Effector memory CD4-positive, alpha-beta T cell (primary cell): Measurements from ENCODE around the gene PAXX.

Experiments used
- DNase-seq, 3 donors: peaks; one replicate each; pipeline ENCODE4 v3.0.0-alpha.2; 2020
- H3K27ac ChIP-seq: 2 replicates; pipeline ENCODE4 v1.7.0; 2013; ENCODE audit warnings: mild to moderate bottlenecking, low read length, moderate library complexity; ENCODE audit not compliant: insufficient read depth, poor library complexity, severe bottlenecking
- H3K27me3 ChIP-seq: replicated peaks from 2 replicates; pipeline ENCODE4 v1.7.0; 2013; ENCODE audit warnings: mild to moderate bottlenecking, low read length; ENCODE audit not compliant: insufficient read depth, control insufficient read depth, poor library complexity, severe bottlenecking
- H3K36me3 ChIP-seq: 2 replicates; pipeline ENCODE4 v1.7.0; 2013; ENCODE audit warnings: mild to moderate bottlenecking, low read length, moderate library complexity; ENCODE audit not compliant: control insufficient read depth, insufficient read depth
- H3K4me1 ChIP-seq: 2 replicates; pipeline ENCODE4 v1.7.0; 2013; ENCODE audit warnings: low read length, mild to moderate bottlenecking; ENCODE audit not compliant: control insufficient read depth, insufficient read depth, poor library complexity, severe bottlenecking
- H3K4me3 ChIP-seq: 2 replicates; pipeline ENCODE4 v1.7.0; 2013; ENCODE audit warnings: low read length, low read depth, mild to moderate bottlenecking; ENCODE audit not compliant: insufficient read depth, poor library complexity, severe bottlenecking
- H3K9me3 ChIP-seq: 2 replicates; pipeline ENCODE4 v1.7.0; 2013; ENCODE audit warnings: mild to moderate bottlenecking, low read length, moderate library complexity; ENCODE audit not compliant: control insufficient read depth

Gene PAXX

DNA sequence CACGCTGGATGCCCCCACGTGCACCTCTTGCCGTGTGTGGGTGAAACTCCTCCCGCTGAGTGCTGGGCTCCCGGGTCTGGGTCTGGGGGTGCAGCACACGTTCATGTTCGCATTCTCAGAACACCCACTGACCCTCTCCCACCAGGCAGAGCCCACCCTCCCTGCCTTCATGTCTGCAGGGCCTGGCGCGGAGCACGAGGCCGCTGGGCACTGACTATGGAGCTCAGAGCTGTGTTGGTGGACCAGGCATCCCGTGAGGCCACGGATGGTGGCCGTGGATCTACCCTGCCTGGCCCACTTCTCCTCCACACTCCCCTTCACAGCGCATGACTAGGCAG is 31.3 kb upstream of the PAXX start:
- Histone ChIP-seq H3K4me3 (no peak overlapping the region), H3K27me3 (no peaks in the 10 kb centered on the region), H3K9me3 (no peaks in the 10 kb centered on the region), H3K36me3 (no peaks in the 10 kb centered on the region), H3K27ac (no peak overlapping the region), H3K4me1 (peaks cover 56% of the 10 kb centered on the region)
- no peak for DNase-seq

GRCh38 chr9:136961279-136962065 is 30.8 kb upstream of the PAXX start:
- Histone ChIP-seq H3K4me1 (peaks cover 61% of the 10 kb centered on the region), H3K27ac (no peak overlapping the region), H3K27me3 (no peaks in the 10 kb centered on the region)

DNA sequence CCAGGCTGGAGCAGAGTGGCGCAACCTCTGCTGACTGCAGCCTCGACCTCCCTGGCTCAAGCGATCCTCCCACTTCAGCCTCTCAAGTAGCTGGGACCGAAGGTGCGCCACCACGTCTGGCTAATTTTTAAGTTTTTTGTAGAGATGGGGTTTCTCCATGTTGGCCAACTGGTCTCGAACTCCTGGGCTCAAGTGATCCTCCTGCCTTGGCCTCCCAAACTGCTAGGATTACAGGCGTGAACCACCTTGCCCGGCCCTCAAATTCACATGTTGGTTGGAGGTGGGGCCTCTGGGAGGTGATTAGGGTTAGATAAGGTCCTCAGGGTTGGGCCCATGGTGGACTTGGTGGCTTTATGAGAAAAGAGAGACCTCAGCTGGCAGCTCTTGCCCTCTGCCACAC is 30.1 kb upstream of the PAXX start:
- DNase-seq, result no peak
- Histone ChIP-seq H3K27ac (no peak overlapping the region), H3K9me3 (no peaks in the 10 kb centered on the region), H3K27me3 (no peaks in the 10 kb centered on the region), H3K4me3 (no peak overlapping the region), H3K36me3 (no peaks in the 10 kb centered on the region), H3K4me1 (peaks cover 61% of the 10 kb centered on the region)

More at GRCh38 chr9:136961279-136962065, 30.8 kb upstream of the PAXX start:
- H3K4me3 ChIP-seq, result no peak overlapping the region
- no peaks in the 10 kb centered on the region for H3K9me3 ChIP-seq
- no peaks in the 10 kb centered on the region for H3K36me3 ChIP-seq
- no peak for DNase-seq

- H3K9me3 ChIP-seq, result no peaks in the 10 kb centered on the region
- peaks cover 61% of the 10 kb centered on the region for H3K4me1 ChIP-seq
- no peaks in the 10 kb centered on the region for H3K27me3 ChIP-seq
- H3K36me3 ChIP-seq, result no peaks in the 10 kb centered on the region
- no peak overlapping the region for H3K4me3 ChIP-seq
- H3K27ac ChIP-seq, result no peak overlapping the region
- DNase-seq, result no peak
Measured at GRCh38 chr9:136962701-136963248, 29.4 kb upstream of the PAXX start.

DNA sequence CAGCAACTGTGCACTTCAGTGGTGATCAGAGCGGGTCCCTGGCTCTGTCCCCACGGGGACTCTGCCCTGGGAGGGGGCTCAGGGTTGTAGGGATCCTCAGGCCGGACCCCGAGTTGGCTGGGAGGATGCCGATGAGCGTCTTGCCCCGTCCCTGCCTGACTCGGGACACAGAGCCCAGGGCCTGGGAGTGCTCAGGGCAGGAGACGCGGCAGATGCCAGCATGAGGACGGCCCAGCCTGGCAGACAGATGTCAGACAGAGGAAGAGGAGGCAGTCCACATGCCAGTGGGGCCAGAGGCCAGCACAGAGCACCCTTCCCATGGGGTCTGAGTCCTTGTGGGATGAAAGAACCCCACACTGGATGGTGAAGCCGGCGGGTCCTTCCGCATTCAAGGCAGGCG is 28.9 kb upstream of the PAXX start:
- Histone ChIP-seq H3K27me3 (no peaks in the 10 kb centered on the region), H3K4me3 (no peak overlapping the region), H3K4me1 (peaks cover 61% of the 10 kb centered on the region), H3K27ac (no peak overlapping the region), H3K9me3 (no peaks in the 10 kb centered on the region), H3K36me3 (no peaks in the 10 kb centered on the region)
- DNase-seq, result no peak

- peaks cover 61% of the 10 kb centered on the region for H3K4me1 ChIP-seq
- H3K36me3 ChIP-seq, result no peaks in the 10 kb centered on the region
- no peaks in the 10 kb centered on the region for H3K9me3 ChIP-seq
- DNase-seq, result no peak
- H3K27me3 ChIP-seq, result no peaks in the 10 kb centered on the region
- no peak overlapping the region for H3K4me3 ChIP-seq
- H3K27ac ChIP-seq, result peak overlapping the region; percentile 18
Measured at GRCh38 chr9:136963751-136964150, 28.5 kb upstream of the PAXX start.

GRCh38 chr9:136964171-136964689 is 28.0 kb upstream of the PAXX start:
- Histone ChIP-seq H3K4me1 (peaks cover 56% of the 10 kb centered on the region), H3K36me3 (no peaks in the 10 kb centered on the region), H3K27ac (peak overlapping the region; percentile 18), H3K27me3 (no peaks in the 10 kb centered on the region), H3K4me3 (no peak overlapping the region), H3K9me3 (no peaks in the 10 kb centered on the region)
- no peak for DNase-seq

DNA sequence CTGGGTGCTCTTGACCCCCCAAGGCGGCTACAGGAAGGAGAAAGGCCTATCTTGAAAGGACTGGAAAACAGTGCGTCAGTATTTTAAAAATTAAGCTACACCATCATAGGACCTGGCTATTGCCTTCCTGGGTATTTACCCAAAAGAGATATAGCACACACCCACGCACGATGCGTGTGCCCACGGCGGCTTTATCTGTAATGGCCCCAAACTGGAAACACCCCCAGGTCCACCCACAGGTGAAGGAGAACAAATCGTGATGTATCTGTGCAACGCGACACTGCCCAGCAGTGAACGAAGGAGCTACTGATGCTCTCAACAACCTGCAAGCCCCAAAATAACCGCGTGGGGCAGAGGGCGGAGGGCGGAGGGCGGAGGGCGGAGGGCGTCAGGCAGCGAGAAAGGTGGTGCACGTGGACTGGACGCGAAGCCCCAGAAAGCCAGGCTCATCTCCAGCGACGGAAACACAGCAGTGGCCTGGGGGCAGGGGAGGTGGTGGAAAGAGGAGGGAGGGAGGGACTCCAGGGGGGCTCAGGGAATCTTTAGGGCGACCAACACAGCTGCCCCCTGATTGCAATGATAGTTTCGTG is 27.3 kb upstream of the PAXX start:
- Histone ChIP-seq H3K36me3 (no peaks in the 10 kb centered on the region), H3K9me3 (no peaks in the 10 kb centered on the region), H3K27ac (peak overlapping the region; percentile 18), H3K27me3 (no peaks in the 10 kb centered on the region), H3K4me3 (no peak overlapping the region), H3K4me1 (peaks cover 49% of the 10 kb centered on the region)
- DNase-seq, result no peak

DNA sequence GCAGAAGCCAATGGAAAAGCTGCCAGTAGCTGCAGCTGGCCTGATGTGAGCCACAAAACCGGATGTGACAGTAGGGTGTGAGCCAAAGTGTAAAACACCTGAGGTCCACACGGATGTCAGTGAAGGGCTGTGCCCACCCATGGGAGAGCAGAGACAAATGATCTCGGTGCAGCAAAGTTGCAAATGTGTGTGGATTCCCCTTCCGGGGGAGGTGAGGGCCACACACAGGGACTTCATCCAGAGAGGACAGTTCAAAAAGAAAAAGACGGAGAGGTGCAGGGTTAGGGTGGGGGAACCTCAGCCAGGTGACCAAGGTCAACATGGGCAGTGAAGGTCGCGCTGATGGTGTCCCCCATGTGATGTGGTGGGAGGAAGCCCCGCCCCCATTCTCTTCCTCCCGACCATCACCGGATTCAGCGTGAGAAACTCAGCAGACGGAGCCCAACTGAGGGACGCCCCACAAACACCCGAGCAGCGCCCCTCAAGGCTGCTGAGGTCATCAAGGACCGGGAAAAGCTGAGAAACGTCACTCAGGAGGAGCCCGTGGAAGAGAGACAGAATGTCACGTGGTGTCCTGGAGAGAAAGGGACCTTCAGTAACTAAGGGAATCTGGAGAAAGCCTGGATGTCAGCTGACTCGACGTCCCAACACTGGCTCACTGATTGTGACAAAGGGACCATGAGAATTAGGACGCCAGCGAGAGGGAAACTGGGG is 26.3 kb upstream of the PAXX start:
- Histone ChIP-seq H3K27ac (peak overlapping the region; percentile 50), H3K4me3 (peak overlapping the region; percentile 13), H3K9me3 (no peaks in the 10 kb centered on the region), H3K27me3 (no peaks in the 10 kb centered on the region), H3K4me1 (peaks cover 42% of the 10 kb centered on the region), H3K36me3 (no peaks in the 10 kb centered on the region)
- peak; percentile 20 to 63 (median 33) for DNase-seq
